ENCODE measurements around the gene ARSB.

The ARSB gene

GRCh38 chr5:78829811-78830527 is 155.1 kb downstream of the ARSB start:
- DNase-seq = no peak

- no peak for DNase-seq
Observed at GRCh38 chr5:78827725-78828124, 157.4 kb downstream of the ARSB start.

- no peak for DNase-seq
Observed at GRCh38 chr5:78824831-78825281, 160.3 kb downstream of the ARSB start.

- DNase-seq = no peak
Observed at GRCh38 chr5:78823196-78823595, 161.9 kb downstream of the ARSB start.

GRCh38 chr5:78821536-78822021 is 163.5 kb downstream of the ARSB start:
- no peak for DNase-seq

- DNase-seq = no peak
Observed at GRCh38 chr5:78819707-78820106, 165.4 kb downstream of the ARSB start.

GRCh38 chr5:78819166-78819565 is 165.9 kb downstream of the ARSB start:
- no peak for DNase-seq

GRCh38 chr5:78816143-78816765 is 168.9 kb downstream of the ARSB start:
- no peak for DNase-seq

GRCh38 chr5:78813906-78814530 is 171.1 kb downstream of the ARSB start:
- no peak for DNase-seq

GRCh38 chr5:78813286-78813685 is 171.8 kb downstream of the ARSB start:
- DNase-seq = no peak

GRCh38 chr5:78811866-78812265 is 173.2 kb downstream of the ARSB start:
- DNase-seq = peak; percentile 39

- no peak for DNase-seq
Observed at GRCh38 chr5:78811121-78811817, 173.8 kb downstream of the ARSB start.

GRCh38 chr5:78810098-78810920 is 174.8 kb downstream of the ARSB start:
- no peak for DNase-seq

- DNase-seq = no peak
Observed at GRCh38 chr5:78809444-78809843, 175.7 kb downstream of the ARSB start.

- DNase-seq = no peak
Observed at GRCh38 chr5:78808818-78809217, 176.3 kb downstream of the ARSB start.

GRCh38 chr5:78808380-78808779 is 176.7 kb downstream of the ARSB start:
- no peak for DNase-seq

GRCh38 chr5:78806544-78806943 is 178.6 kb downstream of the ARSB start:
- DNase-seq = no peak

GRCh38 chr5:78805474-78806124 is 179.5 kb downstream of the ARSB start:
- DNase-seq = no peak

GRCh38 chr5:78804995-78805394 is 180.1 kb downstream of the ARSB start:
- no peak for DNase-seq

- DNase-seq = no peak
Observed at GRCh38 chr5:78803941-78804340, 181.2 kb downstream of the ARSB start.

GRCh38 chr5:78803353-78803752 is 181.8 kb downstream of the ARSB start:
- DNase-seq = no peak

- DNase-seq = no peak
Observed at GRCh38 chr5:78801413-78801812, 183.7 kb downstream of the ARSB start.

Measured in NCI-H1105 treated with DMSO at 0.1 percent for 48 hours (cell line).